GM13976 (cell line): Measurements from ENCODE around the gene TTLL5.

ENCODE experiments used
- DNase-seq: peaks from one replicate; pipeline ENCODE4 v3.0.0; 2012; ENCODE audit warnings: low spot score
- CTCF ChIP-seq: IDR thresholded peaks from 2 replicates; pipeline ENCODE4 v1.5.1; 2012; ENCODE audit warnings: borderline replicate concordance, mild to moderate bottlenecking; ENCODE audit not compliant: insufficient read depth; ENCODE audit errors: extremely low read depth, missing control alignments, control extremely low read depth
- in situ Hi-C: fragments of 300-500 bp; cut with MboI; formaldehyde crosslinking; loops from one replicate; pipeline ENCODE4 v1.12.0; 2022; ENCODE audit warnings: low sequenced_read_pairs, mixed read lengths, inconsistent platforms; ENCODE audit not compliant: unreplicated experiment

The TTLL5 gene

GRCh38 chr14:75896341-75896740 lies 235.3 kb downstream of the TTLL5 start:
- in situ Hi-C loops = no loop called here
- TF ChIP-seq CTCF = no peak
- no peak for DNase-seq

GRCh38 chr14:75904311-75904710 lies 243.3 kb downstream of the TTLL5 start:
- no peak for TF ChIP-seq CTCF
- in situ Hi-C loops = no loop called here

DNA sequence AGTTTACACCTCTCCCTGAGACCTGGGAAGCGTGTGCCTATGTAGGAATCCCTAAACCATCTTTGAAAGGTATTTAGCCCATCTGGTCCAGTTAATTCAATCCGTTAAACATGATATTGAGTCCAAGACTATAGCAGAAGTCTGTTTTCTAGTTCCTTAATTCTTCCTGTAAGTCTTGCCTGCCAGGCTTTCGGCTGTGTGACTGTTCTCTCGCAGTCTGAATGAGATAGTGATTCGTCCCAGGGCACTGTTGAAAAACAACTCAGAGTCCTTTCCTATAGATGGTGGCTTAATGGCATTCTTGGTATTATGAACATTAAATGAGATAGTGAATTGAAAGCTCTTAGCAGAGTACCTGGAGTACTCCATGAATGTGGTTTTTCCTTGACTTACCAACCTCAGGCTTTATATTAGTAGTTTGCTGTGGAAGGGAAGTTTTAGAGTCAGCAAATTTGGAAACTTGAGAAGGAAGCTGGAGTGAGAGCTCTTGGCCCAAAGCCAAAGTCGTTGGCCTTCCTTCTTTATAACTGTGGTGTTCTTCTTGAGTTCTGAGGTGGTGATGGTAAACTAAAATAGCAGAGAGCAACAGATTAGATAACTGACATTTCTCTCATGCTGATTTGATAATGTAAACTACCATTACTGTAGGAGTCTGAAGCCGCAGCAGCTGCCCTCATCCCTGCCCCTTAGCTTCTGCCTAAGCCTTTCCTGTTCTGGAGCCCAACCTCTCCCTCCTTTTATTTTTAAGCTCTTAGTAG lies 244.3 kb downstream of the TTLL5 start:
- no peak for DNase-seq
- no peak for TF ChIP-seq CTCF
- in situ Hi-C loops = no loop called here

More at GRCh38 chr14:75904311-75904710, 243.3 kb downstream of the TTLL5 start:
- DNase-seq = no peak

- DNase-seq = no peak
- TF ChIP-seq CTCF = no peak
- in situ Hi-C loops = no loop called here
These were observed 245.2 kb downstream of the TTLL5 start for GRCh38 chr14:75906228-75906627.

DNA sequence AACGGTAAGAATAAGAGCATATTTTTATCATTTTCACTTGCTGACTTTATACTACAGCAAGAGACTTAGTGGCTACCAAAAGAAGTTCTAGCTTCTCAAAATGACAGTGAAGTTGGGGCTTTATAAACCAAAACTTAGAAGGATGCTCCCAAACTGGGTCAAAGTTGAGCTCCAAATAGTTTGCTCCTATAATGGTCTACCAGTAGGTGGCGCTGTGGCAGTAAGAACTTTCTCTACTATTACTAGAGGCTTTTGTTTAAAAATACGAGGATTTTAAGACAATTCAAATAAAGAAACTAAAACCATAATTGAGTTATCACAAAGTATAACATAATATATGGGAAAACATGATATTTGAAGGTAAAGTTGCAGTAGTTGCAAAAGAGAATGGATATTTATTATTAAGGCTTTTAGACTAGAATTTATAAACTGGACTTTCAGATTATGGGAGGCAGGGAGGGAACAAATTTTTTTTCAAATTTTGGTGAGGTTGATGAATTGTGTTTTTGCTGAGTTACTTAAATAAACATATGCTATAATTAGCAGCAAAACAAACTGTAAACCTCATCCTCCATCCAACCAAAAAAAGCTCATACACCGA lies 245.7 kb downstream of the TTLL5 start:
- DNase-seq = peak; percentile 58
- peak; percentile 74 for TF ChIP-seq CTCF
- in situ Hi-C loops = no loop called here

DNA sequence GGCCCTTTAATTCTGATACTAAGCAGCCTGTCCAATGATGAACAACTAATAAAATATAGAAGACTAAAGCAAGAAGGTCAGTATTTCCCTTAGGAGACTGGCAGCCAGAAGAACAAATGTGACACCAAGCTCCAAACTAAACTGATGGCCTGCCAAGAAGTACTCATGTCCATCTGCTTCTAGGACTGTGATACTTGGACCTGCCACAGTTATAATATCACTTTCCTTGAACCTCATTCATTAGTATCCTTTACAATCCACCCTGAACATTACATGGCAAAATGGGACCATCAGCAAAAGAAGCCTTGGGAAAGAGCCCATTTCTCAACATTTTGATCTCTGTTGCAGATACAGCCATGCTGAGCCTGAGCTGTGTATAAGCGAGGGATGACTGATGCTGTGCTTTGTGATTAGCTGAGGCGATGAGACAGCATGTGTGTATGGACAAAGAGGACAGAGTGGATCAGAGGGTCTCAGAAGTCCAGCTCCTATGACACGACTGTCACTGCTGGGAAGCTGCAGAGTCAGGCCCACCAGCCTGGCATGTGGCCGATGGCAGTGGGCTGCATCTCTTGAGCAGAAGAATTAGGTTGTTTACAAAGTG lies 246.8 kb downstream of the TTLL5 start:
- DNase-seq = no peak
- in situ Hi-C loops = no loop called here
- TF ChIP-seq CTCF = no peak
